HG03103 (cell line): ENCODE measurements around the gene OR5A1.
"Not testable (repeated sequence)": the region's sequence is repeated elsewhere in the genome, so short reads cannot be mapped to it uniquely, and the experiment has no call there.

ENCODE experiments used
- ATAC-seq: cut with Tn5 transposase; IDR thresholded peaks from one replicate; pipeline ENCODE4 v1.9.1; 2021; ENCODE audit warnings: low read depth; ENCODE audit not compliant: unreplicated experiment

OR5A1 gene

DNA sequence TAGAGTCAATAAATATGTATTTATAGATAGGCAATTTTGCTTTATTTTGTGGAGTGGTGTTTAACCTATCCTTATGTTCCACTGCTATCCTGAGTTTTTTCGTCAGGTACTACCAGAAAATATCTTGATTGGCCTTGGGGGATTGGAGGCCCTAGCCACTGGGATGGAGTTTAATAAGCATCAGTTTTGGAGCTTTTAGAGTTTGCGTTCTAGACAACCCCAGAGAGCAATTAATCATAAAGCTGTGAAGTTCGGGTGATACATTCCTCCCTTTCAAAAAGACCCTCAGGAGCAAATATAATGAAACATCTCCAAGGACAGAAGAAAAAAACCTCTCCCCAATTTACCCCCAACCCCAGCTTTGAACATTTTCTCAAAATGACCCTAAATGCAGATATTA is at the start of gene OR5A1:
OR5A1 (plus strand) TSS at position 301 of the 400 bp plus-strand sequence. CDS start 6,700 bp downstream, outside the sequence.
- no peak for ATAC-seq

GRCh38 chr11:59394186-59394585 is 42.1 kb upstream of the OR5A1 start:
- no peak for ATAC-seq

DNA sequence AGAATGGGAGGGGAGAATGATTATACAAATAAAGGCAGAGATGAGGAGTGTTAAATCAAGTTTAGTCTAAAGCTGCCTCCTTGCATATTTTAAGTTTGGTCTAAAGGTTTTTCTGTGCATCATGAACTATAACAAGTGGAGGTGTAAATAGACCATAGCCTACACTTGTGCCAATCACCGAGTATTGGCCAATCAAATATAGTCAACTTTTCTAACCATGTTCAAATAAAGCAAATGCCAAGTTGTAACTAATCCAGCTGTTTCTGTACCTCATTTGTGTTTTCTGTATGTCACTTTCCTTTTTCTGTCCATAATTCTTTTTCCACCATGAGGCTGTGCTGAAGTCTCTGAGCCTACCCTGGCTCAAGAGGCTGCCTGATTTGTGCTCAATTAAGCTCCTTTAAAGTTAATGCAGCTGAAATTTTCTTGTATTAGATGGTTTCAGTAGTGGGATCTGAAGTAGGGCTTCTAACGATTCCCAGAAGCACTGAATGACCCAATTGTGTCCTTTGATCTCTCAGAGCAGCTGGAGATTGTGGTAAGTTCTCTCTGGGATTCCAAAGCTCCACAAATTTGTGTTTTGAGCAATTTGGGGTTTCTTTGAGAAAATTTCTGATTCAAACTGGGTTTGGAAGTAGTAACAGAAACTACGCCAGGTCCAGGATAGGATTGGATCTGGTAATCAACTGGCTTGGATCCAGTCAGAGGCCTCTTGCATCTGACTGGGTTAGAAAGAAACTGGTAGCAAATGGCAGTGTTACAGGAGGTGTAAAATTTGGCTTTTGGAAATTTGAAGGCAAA is 35.6 kb upstream of the OR5A1 start:
- no peak for ATAC-seq

GRCh38 chr11:59401262-59401552 is 35.1 kb upstream of the OR5A1 start:
- ATAC-seq = no peak

- ATAC-seq = no peak
Measured at GRCh38 chr11:59403546-59403945, 32.7 kb upstream of the OR5A1 start.

DNA sequence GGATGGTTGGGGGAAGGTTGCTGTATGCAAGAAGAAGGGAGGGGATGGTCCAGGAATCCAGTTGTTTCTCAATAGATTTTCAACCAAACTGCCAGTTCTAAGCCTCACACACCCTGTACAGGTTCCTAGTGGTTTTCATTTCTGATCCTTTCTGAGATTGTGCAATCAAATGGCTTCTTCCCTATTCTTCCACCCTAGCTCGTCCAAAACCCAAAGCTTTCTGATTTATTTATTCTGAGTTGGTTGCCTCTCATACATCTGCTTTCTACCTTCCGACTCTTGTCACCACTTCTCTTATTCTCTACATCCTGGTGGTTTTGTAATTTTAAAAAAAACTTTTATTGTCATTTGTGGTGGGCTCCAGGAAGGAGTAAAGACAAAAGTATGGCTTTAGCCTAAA is 22.6 kb upstream of the OR5A1 start:
- no peak for ATAC-seq

GRCh38 chr11:59415111-59415510 is 21.2 kb upstream of the OR5A1 start:
- no peak for ATAC-seq

- no peak for ATAC-seq
Measured at GRCh38 chr11:59416613-59417012, 19.7 kb upstream of the OR5A1 start.

DNA sequence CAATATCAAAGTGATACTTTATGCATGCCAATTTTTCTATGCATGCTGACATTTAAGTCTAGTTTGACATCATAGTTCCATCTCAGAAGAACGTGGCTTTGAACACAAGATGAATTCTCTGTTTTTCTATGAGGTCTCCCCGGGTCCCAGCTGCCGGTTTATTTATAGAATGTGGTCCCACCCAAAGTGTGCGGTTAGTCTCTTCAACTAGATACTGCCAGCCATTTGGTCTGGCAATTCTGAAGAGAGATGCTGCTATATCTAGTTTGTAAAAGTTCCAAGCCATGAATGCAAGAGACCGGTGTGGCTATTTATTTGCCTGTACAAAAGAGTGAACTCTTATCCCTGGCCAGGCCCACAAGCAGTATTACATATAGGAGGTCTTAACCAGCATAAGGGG is 19.2 kb upstream of the OR5A1 start:
- ATAC-seq = no peak

DNA sequence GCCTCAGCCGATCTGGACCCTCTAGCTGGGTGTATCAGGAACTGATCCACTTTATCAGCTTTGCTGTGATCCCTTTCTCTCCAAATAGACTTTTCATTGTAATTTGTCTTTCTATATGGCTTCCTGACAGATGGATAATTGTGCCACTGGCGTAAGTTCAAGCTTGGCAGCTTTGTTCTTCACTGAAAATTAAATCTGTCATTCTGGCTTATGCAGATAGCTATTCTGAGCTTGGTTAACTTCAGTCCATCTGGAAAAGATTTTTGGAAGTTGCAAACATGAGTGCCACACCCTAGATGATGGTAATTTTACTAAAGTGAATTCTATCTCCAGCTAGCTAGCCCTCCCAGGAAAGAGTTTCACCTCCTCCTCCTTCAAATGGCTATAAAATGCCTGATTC is 18.1 kb upstream of the OR5A1 start:
- no peak for ATAC-seq

- no peak for ATAC-seq
Measured at GRCh38 chr11:59423835-59424234, 12.4 kb upstream of the OR5A1 start.

- ATAC-seq = no peak
Measured at GRCh38 chr11:59425131-59425530, 11.1 kb upstream of the OR5A1 start.

GRCh38 chr11:59426361-59427067 is 9.8 kb upstream of the OR5A1 start, which contains the start of gene OR5A2:
TSS of gene OR5A2 (minus strand) at chr11:59426413. CDS start at chr11:59422953, 3,460 bp downstream.
- no peak for ATAC-seq

GRCh38 chr11:59427068-59427382 is 9.2 kb upstream of the OR5A1 start:
- no peak for ATAC-seq

- peak; percentile 74 for ATAC-seq
Measured at GRCh38 chr11:59429924-59430516, 6.2 kb upstream of the OR5A1 start.

- ATAC-seq = no peak
Measured at GRCh38 chr11:59437770-59438169, 1.5 kb downstream of the OR5A1 start.

- ATAC-seq = not testable (repeated sequence)
Measured at GRCh38 chr11:59445624-59446023, 9.4 kb downstream of the OR5A1 start.

GRCh38 chr11:59448484-59448883 is 12.2 kb downstream of the OR5A1 start:
- ATAC-seq = no peak

DNA sequence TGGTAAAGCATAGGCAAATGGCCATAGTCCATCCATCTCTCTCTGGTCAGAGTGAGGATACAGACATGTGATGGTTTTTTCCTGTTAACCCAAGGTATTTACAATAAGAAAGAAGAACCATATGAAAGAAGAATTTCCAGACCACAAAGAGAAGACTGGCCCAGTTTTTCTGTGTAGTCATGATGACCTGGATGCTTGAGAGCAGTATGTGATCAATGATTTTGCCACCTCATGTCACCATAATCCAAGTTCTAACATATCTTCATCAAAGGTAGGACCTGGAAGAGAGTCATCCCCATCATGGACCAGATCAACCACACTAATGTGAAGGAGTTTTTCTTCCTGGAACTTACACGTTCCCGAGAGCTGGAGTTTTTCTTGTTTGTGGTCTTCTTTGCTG is 20.4 kb downstream of the OR5A1 start, which contains the start of gene OR4D6:
OR4D6 (plus strand) TSS at position 301 of the 400 bp plus-strand sequence; CDS start at position 301, 0 bp downstream.
- no peak for ATAC-seq

- ATAC-seq = no peak
Measured at GRCh38 chr11:59459916-59460315, 23.6 kb downstream of the OR5A1 start.

GRCh38 chr11:59463190-59463641 is 26.9 kb downstream of the OR5A1 start:
- ATAC-seq = no peak

GRCh38 chr11:59473015-59473414 is 36.7 kb downstream of the OR5A1 start, which contains the start of gene OR4D10:
TSS of gene OR4D10 (plus strand) at chr11:59473315. CDS start at chr11:59477430, 4,115 bp downstream.
- no peak for ATAC-seq
